SIG-M5 treated with dmso at 0.1 percent for 504 hours (cell line): ENCODE measurements around the gene ZNF431.
"Not testable (repeated sequence)": the region's sequence is repeated elsewhere in the genome, so short reads cannot be mapped to it uniquely, and the experiment has no call there.

Source experiments
- DNase-seq: peaks from one replicate; lab custom pipeline; 2025; ENCODE audit not compliant: unreplicated experiment; lab: John Stamatoyannopoulos, UW

ZNF431 gene

DNA sequence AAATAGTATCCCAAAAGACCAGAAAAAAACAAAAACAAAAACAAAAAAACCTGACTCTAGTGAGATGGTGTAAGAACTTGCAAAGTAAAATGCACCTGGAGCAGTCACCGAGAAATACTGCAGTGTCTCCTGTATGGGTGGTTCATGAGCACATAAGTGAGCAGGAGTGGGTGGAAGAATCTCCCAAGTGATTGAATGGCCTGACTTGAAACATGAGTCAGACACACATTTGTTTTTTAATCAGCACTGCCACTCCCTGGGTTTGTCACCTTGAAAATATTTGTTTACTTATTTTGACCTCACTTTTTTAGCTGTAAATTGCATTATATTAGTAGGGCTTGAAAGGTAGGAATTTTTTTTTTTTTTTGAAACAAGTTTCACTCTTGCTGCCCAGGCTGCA lies 2.0 kb downstream of the ZNF431 start:
- no peak for DNase-seq

GRCh38 chr19:21147540-21147939 lies 5.7 kb downstream of the ZNF431 start:
- no peak for DNase-seq

DNA sequence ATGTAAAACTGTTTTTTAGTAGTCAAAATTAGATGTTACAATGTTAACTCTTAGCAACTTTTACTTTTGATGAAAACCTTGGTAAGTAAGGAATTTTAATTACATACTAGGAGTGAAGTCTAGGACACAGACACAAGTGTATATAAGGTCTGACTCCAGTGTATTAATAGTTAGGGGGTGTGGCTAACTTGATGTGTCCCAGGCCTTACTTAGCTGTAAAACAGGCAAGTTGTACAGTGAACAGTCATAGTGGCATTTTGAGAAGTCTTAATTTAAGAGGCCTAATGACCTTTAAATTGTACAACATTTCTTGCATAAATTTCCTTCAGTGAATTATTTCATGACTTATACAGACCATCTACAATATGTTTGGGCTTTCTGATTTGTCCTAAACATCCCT lies 6.8 kb downstream of the ZNF431 start:
- no peak for DNase-seq

GRCh38 chr19:21149877-21150276 lies 8.0 kb downstream of the ZNF431 start:
- DNase-seq = no peak

- no peak for DNase-seq
These were observed 9.6 kb downstream of the ZNF431 start for GRCh38 chr19:21151460-21151859.

- DNase-seq = no peak
These were observed 16.8 kb downstream of the ZNF431 start for GRCh38 chr19:21158523-21159135.

DNA sequence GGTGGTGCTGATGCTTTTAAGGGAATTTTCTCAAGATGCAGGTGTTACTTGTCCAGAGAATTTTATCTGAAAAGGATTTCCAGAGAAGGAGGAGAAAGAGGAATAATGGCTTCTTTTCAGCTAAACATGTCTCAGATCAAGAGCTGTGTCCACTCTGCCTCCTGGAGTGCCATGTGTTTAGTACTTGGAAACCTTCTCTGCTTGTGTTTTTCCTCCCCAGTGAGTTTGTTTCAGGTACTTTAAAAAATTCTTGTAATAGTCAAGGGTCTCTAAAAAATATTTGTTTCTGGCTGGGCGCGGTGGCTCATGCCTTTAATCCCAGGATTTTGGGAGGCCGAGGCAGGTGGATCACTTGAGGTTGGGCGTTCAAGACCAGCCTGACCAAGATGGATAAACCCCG lies 22.7 kb downstream of the ZNF431 start:
- no peak for DNase-seq

- DNase-seq = no peak
These were observed 24.6 kb downstream of the ZNF431 start for GRCh38 chr19:21166436-21166835.

- peak; percentile 48 for DNase-seq
These were observed 55.9 kb downstream of the ZNF431 start for GRCh38 chr19:21197590-21198295.

DNA sequence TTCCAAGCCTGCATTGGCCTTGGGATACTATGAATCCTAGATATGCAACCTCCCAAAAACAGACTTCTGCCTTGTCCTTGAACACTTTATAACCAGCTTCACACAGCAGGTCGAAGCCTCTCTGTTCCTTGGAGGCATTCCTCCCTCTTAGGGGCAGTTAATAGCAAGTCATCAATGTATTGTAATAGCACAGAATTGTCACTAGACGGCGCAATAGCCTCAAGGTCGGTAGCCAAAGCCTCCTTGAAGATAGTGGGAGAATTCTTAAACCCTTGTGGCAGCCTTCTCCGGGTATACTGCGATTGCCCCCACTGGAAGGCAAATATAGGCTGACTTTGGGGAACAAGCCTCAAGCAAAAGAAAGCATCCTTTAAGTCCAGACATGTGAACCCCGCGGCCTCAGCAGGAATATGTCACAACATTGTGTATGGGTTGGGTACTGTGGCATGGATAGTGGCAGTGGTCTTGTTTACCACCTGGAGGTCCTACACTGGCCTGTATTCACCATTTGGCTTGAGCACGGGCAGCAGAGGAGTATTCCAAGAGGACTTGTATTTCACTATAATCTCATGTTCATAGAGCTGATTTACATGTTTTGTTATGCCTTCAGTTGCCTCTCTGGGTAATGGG lies 61.1 kb downstream of the ZNF431 start:
- DNase-seq = no peak

DNA sequence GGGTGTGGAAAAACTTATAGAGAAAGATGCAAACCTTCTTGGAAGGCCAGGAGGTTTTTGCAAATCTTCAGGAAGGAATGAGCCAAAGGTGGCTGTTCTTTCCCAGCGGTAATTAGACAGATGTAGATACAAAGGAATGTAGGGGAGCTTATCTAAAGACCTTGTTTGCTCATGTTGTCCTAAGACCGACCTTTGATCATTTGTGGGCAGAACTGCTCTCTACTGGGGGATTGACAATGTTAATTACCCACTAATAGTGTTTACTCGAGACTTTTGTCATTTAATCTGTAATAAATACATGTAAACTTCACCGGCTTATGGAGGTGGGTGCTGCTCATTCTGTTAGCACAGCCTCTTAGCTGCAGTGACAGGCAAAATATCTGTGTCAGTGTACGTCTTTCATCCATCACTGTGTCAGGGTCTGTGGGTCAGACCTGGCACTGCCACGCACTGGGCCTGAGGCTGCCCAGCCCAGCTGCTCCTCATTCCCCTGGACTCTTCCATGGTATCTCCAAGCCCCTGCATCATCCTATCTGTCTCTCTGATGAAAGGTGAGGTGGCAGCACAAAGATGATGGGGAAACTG lies 68.3 kb downstream of the ZNF431 start:
- DNase-seq = no peak

GRCh38 chr19:21221693-21222092 lies 79.9 kb downstream of the ZNF431 start:
- DNase-seq = no peak

- DNase-seq = not testable (repeated sequence)
These were observed 88.1 kb downstream of the ZNF431 start for GRCh38 chr19:21229938-21230337.

- DNase-seq = no peak
These were observed 91.9 kb downstream of the ZNF431 start for GRCh38 chr19:21233691-21234090.

GRCh38 chr19:21236751-21237150 lies 94.9 kb downstream of the ZNF431 start:
- DNase-seq = not testable (repeated sequence)

DNA sequence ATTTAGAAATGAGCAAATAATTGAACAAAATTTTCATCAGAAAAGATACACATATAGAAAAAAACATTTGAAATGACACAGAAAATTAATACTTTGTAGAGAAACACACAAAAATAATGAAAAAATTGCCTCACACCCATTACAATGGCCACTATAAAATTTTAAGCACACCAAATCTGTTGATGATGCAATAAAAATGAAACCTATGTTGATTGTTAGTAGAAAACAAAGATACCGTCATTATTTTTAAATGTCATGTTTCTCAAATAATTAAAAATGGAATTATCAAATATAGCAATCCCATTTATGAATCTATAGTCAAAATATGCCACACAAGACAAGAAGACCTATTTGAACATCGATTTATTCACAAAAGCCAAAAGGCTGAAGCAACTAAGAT lies 96.8 kb downstream of the ZNF431 start:
- DNase-seq = no peak
